AG09319 (cell line): ENCODE results near the gene FAM229A.
"Not testable (repeated sequence)": the region's sequence is repeated elsewhere in the genome, so short reads cannot be mapped to it uniquely, and the experiment has no call there.

ENCODE experiments used
- DNase-seq: peaks from one replicate; pipeline ENCODE4 v3.0.0-alpha.2; 2010; ENCODE audit warnings: low read depth; ENCODE audit errors: extremely low read depth
- TF ChIP-seq, protein P1 (sequence below): IDR thresholded peaks from 2 replicates; pipeline ENCODE4 v1.5.1; 2011; ENCODE audit warnings: low read depth, mild to moderate bottlenecking, inconsistent platforms, low read length, moderate library complexity

The FAM229A gene

DNA sequence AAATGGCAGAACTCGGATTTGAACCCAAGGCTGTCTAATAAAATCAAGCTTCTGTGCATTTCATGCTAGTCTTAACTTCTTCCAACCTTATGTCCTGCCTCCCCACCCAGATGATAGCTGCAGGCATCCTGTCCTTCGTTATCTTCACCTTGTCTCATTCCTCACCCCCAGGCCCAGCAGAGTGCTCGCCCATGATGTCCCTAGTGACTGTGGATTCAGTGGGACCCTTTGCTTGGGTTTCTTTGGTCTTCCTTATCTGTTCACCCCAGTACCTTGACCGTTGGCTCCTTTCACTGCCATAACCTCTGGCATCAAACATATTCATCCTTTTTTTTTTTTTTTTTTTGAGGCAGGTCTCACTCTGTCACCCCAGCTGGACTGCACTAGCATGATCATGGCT is 37.6 kb upstream of the FAM229A start:
- TF ChIP-seq, protein P1, sequence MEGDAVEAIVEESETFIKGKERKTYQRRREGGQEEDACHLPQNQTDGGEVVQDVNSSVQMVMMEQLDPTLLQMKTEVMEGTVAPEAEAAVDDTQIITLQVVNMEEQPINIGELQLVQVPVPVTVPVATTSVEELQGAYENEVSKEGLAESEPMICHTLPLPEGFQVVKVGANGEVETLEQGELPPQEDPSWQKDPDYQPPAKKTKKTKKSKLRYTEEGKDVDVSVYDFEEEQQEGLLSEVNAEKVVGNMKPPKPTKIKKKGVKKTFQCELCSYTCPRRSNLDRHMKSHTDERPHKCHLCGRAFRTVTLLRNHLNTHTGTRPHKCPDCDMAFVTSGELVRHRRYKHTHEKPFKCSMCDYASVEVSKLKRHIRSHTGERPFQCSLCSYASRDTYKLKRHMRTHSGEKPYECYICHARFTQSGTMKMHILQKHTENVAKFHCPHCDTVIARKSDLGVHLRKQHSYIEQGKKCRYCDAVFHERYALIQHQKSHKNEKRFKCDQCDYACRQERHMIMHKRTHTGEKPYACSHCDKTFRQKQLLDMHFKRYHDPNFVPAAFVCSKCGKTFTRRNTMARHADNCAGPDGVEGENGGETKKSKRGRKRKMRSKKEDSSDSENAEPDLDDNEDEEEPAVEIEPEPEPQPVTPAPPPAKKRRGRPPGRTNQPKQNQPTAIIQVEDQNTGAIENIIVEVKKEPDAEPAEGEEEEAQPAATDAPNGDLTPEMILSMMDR, result no peak
- no peak for DNase-seq

DNA sequence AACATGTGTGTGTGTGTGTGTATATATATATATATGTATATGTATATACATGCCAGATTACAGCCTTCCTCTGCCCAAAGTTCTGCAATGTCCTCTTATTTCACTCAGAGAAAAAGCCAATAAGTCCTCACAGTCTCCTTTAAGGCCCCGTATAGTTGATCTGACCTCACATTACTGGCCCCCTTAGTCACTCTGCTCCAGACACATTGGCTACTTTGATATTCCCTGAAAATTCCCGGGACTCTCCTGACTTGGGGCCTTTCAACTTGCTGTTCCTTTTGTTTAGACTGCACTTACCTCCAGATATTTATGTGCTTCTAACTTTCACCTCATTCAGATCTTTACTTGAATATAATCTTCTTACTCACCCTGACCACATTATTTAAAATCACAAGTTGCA is 36.1 kb upstream of the FAM229A start:
- TF ChIP-seq, protein P1, result no peak
- DNase-seq, result no peak

DNA sequence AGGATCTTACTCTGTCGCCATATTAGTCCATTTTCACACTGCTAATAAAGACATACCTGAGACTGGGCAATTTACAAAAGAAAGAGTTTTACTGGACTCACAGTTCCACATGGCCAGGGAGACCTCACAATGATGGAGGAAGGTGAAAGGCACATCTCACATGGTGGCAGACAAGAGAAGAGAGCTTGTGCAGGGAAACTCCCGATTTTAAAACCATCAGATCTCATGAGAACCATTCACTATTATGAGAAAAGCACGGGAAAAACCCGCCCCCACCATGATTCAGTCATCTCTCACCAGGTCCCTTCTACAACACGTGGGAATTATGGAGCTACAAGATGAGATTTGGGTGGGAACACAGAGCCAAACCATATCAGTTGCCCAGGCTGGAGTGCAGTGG is 34.2 kb upstream of the FAM229A start:
- DNase-seq, result not testable (repeated sequence)

DNA sequence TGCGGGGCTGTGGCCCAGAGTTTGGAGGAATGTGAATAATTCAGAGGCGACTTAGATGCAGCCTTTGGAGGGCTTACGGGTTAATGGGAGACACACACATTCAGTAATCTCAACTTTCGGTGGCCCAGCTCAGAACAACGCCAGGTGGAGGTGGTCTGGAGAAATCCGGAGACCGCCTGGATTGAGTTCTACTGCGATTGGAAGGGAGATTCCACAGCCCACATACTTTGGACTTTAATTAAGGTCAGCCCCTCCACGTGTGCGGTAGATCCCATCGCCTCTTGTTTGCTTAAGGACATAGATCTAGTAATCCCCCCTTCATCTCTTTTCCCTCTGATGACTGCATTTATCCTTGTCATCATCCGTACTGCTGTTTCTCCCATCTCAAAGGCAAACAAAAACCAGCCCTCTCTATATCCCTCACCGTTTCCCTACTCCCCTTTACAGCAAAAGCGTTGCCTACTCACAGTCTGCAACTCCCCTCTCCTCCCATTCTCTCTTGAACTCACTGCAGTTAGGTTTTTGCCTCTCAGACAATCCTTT is 32.7 kb upstream of the FAM229A start:
- no peak for DNase-seq
- TF ChIP-seq, protein P1, result no peak

DNA sequence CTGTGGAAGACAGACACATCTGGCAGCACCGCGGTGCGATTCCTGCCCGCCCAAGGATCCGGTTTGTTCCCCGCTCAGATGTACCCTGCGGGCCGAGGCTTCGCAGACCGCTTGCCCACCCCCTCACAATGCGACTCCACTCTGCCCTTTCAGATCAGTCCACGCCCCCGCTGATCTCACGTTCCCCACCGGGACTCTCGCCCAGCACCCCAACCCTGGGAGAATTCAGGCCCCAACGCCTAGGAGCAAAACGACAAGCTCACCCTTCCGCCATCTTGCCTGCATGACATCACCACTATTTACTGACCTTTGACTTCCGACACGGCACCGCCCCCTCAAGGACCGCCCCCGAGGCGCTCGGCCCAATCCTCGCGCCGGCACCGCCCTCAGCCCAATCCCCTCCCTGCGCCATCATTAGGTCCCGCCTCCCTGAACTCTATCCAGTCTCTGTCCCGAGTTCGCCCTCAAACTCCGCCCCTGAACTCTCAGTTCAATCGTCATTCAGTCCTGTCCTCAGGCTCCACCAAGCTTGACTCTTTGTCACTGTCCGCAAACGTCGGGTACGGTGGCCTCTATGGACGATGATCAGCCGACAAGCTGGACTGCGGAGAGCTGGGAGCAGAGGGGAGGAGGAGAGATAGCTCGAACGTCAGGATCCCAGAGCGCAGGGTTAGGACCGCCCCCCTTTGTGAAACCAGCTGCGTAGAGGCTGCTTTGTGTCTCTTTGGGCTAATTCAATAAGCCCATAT is 32.0 kb upstream of the FAM229A start, which contains the start of gene BSDC1:
Gene BSDC1 (minus strand): TSS at position 301 of the 749 bp plus-strand sequence. CDS start 27 bp downstream, at position 274.
- TF ChIP-seq, protein P1, result no peak
- DNase-seq, result peak; percentile 92

DNA sequence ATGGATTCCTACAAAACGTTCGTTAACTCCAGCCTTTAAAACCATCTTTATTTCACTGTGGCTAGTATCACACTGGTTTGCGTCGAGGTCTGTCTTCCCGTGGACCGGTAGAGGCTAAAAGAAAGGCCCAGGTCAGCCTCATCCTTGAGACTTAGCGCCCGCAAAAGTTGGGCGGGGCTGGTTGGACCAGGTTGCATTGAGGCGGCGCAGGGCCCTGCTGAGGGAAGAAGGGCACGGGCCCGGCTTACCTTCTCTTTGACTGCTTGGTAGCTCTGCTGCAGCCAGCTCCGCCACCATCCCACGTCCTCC is 31.5 kb upstream of the FAM229A start:
- DNase-seq, result no peak
- TF ChIP-seq, protein P1, result no peak

DNA sequence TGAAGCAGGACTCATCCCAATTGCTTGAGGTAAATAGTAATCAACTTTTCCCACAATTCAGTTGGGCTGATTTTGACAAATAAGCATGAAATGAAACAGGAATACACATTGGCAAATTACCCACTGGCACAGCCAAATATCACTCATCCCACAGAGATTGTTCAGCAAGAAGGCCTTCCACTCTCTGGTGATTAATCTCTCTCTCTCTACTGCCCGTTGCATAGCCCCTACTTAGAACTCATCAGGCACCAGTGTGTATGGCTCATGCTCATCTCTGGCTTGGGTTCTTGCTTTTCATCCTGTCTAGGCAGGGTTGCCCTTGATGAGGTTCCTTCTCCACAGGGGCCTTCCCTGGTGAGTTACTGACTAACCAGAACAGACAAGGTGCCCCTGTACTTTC is 30.9 kb upstream of the FAM229A start:
- TF ChIP-seq, protein P1, result no peak
- DNase-seq, result no peak

DNA sequence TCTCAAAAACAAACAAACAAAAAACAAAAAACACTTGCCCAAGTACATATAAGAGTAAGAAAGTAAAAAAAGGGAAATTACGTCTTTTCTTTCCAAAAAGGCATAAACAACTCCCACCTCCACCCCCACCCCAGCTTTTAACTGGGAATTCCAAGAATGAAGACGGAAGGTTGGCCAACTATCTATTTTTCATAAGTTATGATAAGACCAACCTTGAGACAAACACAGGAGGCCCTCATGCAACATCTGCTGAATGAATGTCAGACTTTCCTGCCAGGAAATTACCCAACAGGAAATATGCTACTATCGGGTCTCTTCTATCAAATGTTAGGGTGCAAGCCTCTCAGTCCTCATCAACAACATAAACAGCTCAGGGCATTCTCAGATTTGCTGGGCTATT is 30.0 kb upstream of the FAM229A start:
- TF ChIP-seq, protein P1, result no peak
- no peak for DNase-seq
